Thyroid gland (tissue), 4 donors: ENCODE data around the gene OR2J1.
"Not testable (repeated sequence)": the region's sequence is repeated elsewhere in the genome, so short reads cannot be mapped to it uniquely, and the experiment has no call there.

Source experiments
- CTCF ChIP-seq, 6 experiments: fragments of 200-600 bp in 3 of 6; fragments of 450-650 bp in 3 of 6; sonication (generic) in 3 of 6; IDR thresholded peaks; one replicate each; pipeline ENCODE4 v1.5.1; 2016 to 2019; ENCODE audit warnings: antibody characterized with exemption in 6 of 6, mild to moderate bottlenecking in 2 of 6, inconsistent platforms in 1 of 6, moderate library complexity in 1 of 6
- POLR2A ChIP-seq, 2 donors: fragments of 450-650 bp; IDR thresholded peaks; one replicate each; pipeline ENCODE4 v1.6.1; 2017; ENCODE audit warnings: antibody characterized with exemption in 2 of 2, mild to moderate bottlenecking in 2 of 2, moderate library complexity in 1 of 2

DNA sequence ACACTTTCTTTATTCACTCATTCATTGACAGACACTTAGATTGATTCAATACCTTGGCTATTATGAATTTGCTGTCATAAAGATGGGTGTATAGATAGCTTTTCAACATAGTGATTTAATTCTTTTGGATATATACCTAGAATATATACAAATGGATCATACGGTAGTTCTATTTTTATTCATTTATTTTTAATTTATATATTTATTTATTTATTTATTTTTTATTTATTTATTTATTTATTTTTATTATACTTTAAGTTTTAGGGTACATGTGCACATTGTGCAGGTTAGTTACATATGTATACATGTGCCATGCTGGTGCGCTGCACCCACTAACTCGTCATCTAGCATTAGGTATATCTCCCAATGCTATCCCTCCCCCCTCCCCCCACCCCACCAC, 15.7 kb downstream of the OR2J1 start:
- not testable (repeated sequence) for TF ChIP-seq CTCF, POLR2A (IDR thresholded peaks at IDR 0.05)
